ENCODE results near the gene TMPRSS9.

The TMPRSS9 gene

DNA sequence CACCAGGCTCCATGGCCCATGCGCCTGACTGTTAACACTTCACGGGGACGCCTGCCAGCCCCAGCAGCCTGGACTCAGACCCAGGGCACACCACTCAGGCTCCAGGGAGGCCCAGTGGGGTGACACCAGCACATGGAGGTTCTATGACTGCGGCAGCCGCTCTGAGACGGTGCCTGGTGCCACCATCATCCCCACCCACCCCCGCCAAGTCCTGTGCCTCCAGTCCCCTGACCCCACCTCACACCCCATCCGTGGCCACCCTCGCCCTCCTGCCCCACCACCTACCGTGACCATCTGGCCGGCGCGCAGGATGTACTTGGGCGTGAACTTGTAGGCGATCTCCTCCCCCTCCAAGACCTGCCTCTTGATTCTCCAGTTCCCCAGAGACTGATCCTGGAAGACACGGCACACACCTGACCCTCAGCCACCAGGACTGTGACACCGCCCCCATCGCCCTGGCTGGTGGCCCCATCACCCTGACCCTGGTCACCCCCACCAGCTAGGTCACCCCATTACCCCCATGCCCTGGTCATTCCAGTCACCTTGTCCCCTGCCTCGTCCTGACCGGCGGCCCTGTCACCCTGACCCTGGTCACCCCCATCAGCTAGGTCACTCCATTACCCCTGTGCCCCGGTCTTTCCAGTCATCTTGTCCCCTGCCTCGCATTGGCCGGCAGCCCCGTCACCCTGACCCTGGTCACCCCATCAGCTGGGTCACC lies 72.2 kb downstream of the TMPRSS9 start:
- Histone ChIP-seq H3K79me2 (ENCODE audit: insufficient read depth, low read length) (no peaks in the 10 kb centered on the region; the same call in 1 of the 2 replicates), H3K4me2 (ENCODE audit: low read depth, low read length, poor library complexity, severe bottlenecking) (no peak overlapping the region), H4K20me1 (ENCODE audit: insufficient read depth, low read length, poor library complexity, severe bottlenecking) (no peaks in the 10 kb centered on the region), H3K9me2 (replicated peaks; ENCODE audit: low read depth, low read length) (no peaks in the 10 kb centered on the region), H3K36me3 (ENCODE audit: insufficient read depth, low read length) (peaks cover 48% of the 10 kb centered on the region; the same call in 1 of the 2 replicates), H3K9ac (ENCODE audit: low read depth, low read length, poor library complexity, severe bottlenecking) (no peak overlapping the region), H3K4me1 (ENCODE audit: insufficient read depth, low read length, poor library complexity, severe bottlenecking) (no peaks in the 10 kb centered on the region), H3K4me3 (ENCODE audit: low read length, poor library complexity, severe bottlenecking) (no peak overlapping the region), H3K27me3 (ENCODE audit: insufficient read depth, low read length, poor library complexity, severe bottlenecking) (no peaks in the 10 kb centered on the region), H3K9me3 (ENCODE audit: insufficient read depth, low read depth, low read length) (no peaks in the 10 kb centered on the region), H2AFZ (ENCODE audit: low read length) (no peak overlapping the region), H3F3A (ENCODE audit: low read depth) (no peaks in the 10 kb centered on the region)
- no peak for TF ChIP-seq EZH2phosphoT487 (IDR thresholded peaks at IDR 0.05; ENCODE audit: borderline replicate concordance)
- TF ChIP-seq, protein P1, sequence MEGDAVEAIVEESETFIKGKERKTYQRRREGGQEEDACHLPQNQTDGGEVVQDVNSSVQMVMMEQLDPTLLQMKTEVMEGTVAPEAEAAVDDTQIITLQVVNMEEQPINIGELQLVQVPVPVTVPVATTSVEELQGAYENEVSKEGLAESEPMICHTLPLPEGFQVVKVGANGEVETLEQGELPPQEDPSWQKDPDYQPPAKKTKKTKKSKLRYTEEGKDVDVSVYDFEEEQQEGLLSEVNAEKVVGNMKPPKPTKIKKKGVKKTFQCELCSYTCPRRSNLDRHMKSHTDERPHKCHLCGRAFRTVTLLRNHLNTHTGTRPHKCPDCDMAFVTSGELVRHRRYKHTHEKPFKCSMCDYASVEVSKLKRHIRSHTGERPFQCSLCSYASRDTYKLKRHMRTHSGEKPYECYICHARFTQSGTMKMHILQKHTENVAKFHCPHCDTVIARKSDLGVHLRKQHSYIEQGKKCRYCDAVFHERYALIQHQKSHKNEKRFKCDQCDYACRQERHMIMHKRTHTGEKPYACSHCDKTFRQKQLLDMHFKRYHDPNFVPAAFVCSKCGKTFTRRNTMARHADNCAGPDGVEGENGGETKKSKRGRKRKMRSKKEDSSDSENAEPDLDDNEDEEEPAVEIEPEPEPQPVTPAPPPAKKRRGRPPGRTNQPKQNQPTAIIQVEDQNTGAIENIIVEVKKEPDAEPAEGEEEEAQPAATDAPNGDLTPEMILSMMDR (conservative IDR thresholded peaks at IDR 0.05; ENCODE audit: low read length) = no peak

DNA sequence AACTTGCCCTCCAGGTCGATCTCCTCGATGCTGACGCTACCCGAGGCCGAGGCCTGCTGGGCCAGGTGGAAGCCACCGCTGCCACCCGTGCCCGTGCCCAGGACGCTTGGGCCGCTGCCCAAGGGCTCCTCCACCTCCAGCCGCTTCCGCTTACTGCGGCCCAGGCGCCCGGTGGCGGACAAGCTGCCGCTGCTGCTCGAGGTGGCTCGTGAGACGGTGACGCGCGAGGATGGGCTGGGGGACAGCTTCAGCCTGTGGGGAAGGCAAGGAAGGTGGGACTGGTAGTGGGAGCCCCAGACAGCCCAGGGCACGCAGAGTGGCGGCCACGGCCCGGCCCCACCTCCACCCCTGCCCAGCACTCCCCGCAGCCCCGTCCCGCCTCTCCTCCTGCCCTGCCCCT lies 73.8 kb downstream of the TMPRSS9 start:
- TF ChIP-seq, protein P1 (conservative IDR thresholded peaks at IDR 0.05; ENCODE audit: low read length) = no peak
- TF ChIP-seq EZH2phosphoT487 (IDR thresholded peaks at IDR 0.05; ENCODE audit: borderline replicate concordance) = no peak
- H2AFZ ChIP-seq (ENCODE audit: low read length) = no peak overlapping the region
- no peak overlapping the region for H3K4me2 ChIP-seq (ENCODE audit: low read depth, low read length, poor library complexity, severe bottlenecking)
- no peak overlapping the region for H3K9ac ChIP-seq (ENCODE audit: low read depth, low read length, poor library complexity, severe bottlenecking)
- H3K9me2 ChIP-seq (replicated peaks; ENCODE audit: low read depth, low read length) = no peaks in the 10 kb centered on the region
- H3K4me3 ChIP-seq (ENCODE audit: low read length, poor library complexity, severe bottlenecking) = no peak overlapping the region
- no peaks in the 10 kb centered on the region for H3F3A ChIP-seq (ENCODE audit: low read depth)
- H4K20me1 ChIP-seq (ENCODE audit: insufficient read depth, low read length, poor library complexity, severe bottlenecking) = peaks cover under 1% of the 10 kb centered on the region
- no peaks in the 10 kb centered on the region for H3K79me2 ChIP-seq (ENCODE audit: insufficient read depth, low read length)
- H3K27me3 ChIP-seq (ENCODE audit: insufficient read depth, low read length, poor library complexity, severe bottlenecking) = no peaks in the 10 kb centered on the region
- peaks cover 56% of the 10 kb centered on the region; the same call in 1 of the 2 replicates for H3K36me3 ChIP-seq (ENCODE audit: insufficient read depth, low read length)
- no peaks in the 10 kb centered on the region for H3K9me3 ChIP-seq (ENCODE audit: insufficient read depth, low read depth, low read length)
- H3K4me1 ChIP-seq (ENCODE audit: insufficient read depth, low read length, poor library complexity, severe bottlenecking) = no peaks in the 10 kb centered on the region

DNA sequence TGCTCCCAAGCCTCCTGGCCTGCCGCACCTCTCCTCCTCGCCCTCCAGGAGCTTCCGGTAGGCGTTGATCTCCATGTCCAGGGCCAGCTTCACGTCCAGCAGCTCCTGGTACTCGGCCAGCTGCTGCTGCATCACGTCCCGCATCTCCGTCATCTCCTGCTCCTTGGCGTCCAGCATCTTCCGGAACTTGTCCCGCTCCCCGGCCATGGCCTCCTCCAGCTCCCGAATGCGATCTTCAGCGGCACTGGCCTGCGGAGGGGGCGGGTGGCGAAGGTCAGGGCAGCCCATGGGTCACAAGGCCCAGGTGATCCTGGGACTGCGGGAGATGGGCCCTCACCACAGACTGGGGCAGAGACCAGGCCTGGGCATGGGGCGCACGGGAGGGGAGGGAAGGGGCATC lies 74.2 kb downstream of the TMPRSS9 start:
- Histone ChIP-seq H3K27me3 (ENCODE audit: insufficient read depth, low read length, poor library complexity, severe bottlenecking) (no peaks in the 10 kb centered on the region), H3F3A (ENCODE audit: low read depth) (no peaks in the 10 kb centered on the region), H4K20me1 (ENCODE audit: insufficient read depth, low read length, poor library complexity, severe bottlenecking) (peaks cover 2% of the 10 kb centered on the region), H3K9me3 (ENCODE audit: insufficient read depth, low read depth, low read length) (no peaks in the 10 kb centered on the region), H3K9ac (ENCODE audit: low read depth, low read length, poor library complexity, severe bottlenecking) (no peak overlapping the region), H3K4me2 (ENCODE audit: low read depth, low read length, poor library complexity, severe bottlenecking) (no peak overlapping the region), H3K4me3 (ENCODE audit: low read length, poor library complexity, severe bottlenecking) (no peak overlapping the region), H3K79me2 (ENCODE audit: insufficient read depth, low read length) (no peaks in the 10 kb centered on the region), H2AFZ (ENCODE audit: low read length) (no peak overlapping the region), H3K36me3 (ENCODE audit: insufficient read depth, low read length) (peaks cover 56% of the 10 kb centered on the region; the same call in 1 of the 2 replicates), H3K9me2 (replicated peaks; ENCODE audit: low read depth, low read length) (no peaks in the 10 kb centered on the region), H3K4me1 (ENCODE audit: insufficient read depth, low read length, poor library complexity, severe bottlenecking) (no peaks in the 10 kb centered on the region)
- TF ChIP-seq, protein P1 (conservative IDR thresholded peaks at IDR 0.05; ENCODE audit: low read length) = no peak
- no peak for TF ChIP-seq EZH2phosphoT487 (IDR thresholded peaks at IDR 0.05; ENCODE audit: borderline replicate concordance)
